ENCODE results near the gene MGRN1. TPM values are rescaled to one million over a fixed set of nuclear protein-coding genes. Genes with fewer than 3 reads are reported as not detected.

MGRN1 gene
- total RNA-seq, 1 donor from 2014 or later = 91.5 TPM

DNA sequence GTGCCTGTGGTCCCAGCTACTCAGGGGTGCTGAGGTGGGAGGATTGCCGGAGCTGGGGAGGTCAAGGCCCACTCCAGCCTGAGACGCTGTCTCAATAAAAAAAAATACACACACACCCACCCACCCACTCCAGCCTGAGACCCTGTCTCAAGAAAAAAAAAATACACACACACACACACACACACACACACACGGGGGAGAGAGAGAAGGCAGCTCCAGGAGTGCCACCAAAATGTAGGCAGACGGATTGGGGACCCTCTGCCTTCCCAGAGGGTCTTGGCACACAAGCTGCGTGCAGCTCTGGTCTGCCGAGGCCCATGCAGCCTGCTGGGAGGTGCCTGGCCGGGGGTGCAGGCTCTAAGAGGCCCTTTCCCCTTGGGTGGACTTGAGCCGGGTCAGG, 62.8 kb downstream of the MGRN1 start:
- no peak overlapping the region for H3K4me2 ChIP-seq (ENCODE audit: low read length)
- no peak for TF ChIP-seq EZH2 (IDR thresholded peaks at IDR 0.05; ENCODE audit: insufficient read depth, low read length)
- TF ChIP-seq CTCF (IDR thresholded peaks at IDR 0.05; ENCODE audit: insufficient read depth, low read depth, low read length) = no peak
- no peaks in the 10 kb centered on the region for H3K4me1 ChIP-seq (ENCODE audit: insufficient read depth, low read length)
- H3K4me3 ChIP-seq (ENCODE audit: insufficient read depth, low read depth, low read length) = no peak overlapping the region
- no peak overlapping the region for H3K27ac ChIP-seq (ENCODE audit: low read depth, low read length)
- H3K9ac ChIP-seq (ENCODE audit: low read length) = no peak overlapping the region
- no peaks in the 10 kb centered on the region for H3K79me2 ChIP-seq (ENCODE audit: insufficient read depth, low read length)
- no peak for FAIRE-seq
- H3K27me3 ChIP-seq (ENCODE audit: insufficient read depth, low read length) = no peaks in the 10 kb centered on the region
- no peaks in the 10 kb centered on the region for H3K4me1 Mint-ChIP-seq (ENCODE audit: low read depth, unreplicated experiment)
- H2AFZ ChIP-seq (ENCODE audit: low read depth, low read length) = no peak overlapping the region
- H3K4me3 Mint-ChIP-seq (ENCODE audit: unreplicated experiment) = no peak overlapping the region
- no peaks in the 10 kb centered on the region for H3K9me3 ChIP-seq (ENCODE audit: insufficient read depth, low read depth, low read length)
- peaks cover 22% of the 10 kb centered on the region for H4K20me1 ChIP-seq (ENCODE audit: insufficient read depth, low read length)
- H3K9me3 Mint-ChIP-seq (ENCODE audit: unreplicated experiment) = no peaks in the 10 kb centered on the region
- no peaks in the 10 kb centered on the region for H3K27me3 Mint-ChIP-seq (ENCODE audit: low read depth, unreplicated experiment)
- H3K36me3 Mint-ChIP-seq (ENCODE audit: low read depth, unreplicated experiment) = peaks cover 5% of the 10 kb centered on the region
- no peaks in the 10 kb centered on the region for H3K36me3 ChIP-seq (ENCODE audit: insufficient read depth, low read length)
- no peak overlapping the region for H3K27ac Mint-ChIP-seq (ENCODE audit: unreplicated experiment)
- no peak for DNase-seq (ENCODE audit: low read depth)

DNA sequence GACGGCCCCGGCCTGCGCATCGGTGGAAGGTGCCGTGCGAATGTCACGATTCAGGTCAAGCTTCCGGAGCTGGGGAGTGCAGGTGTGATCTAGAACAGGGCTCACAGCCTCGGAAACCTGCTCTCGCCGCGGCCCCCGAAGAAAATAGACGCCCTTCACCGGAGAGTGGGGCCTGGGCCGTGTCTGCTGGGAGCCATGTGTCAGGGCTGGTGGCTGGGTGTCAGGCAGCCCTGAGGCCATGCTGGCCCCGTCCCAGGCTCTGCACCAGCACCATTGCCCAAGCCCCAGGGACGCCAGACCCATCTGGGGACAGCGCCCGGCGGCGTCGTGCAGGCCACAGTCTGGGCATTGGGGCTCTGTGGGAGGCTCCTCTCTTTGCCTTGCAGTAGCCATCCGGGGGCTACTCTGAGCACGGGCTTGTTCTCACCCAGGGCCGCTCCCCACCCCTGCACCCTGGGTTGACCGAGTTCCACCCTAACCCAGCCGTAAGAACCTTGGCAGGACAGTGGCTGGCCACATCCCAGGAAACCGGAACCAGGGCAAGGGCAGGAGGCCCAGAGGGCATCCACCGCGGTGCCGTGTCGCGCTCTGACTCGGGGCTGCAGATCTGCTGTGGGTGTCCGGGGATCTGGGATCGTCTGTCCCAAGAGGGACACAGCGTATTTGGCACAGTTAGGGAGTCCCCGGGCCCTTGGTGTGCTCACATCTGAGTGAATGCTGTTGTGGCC, 63.5 kb downstream of the MGRN1 start:
- peaks cover 15% of the 10 kb centered on the region for H4K20me1 ChIP-seq (ENCODE audit: insufficient read depth, low read length)
- Mint-ChIP-seq H3K4me3 (ENCODE audit: unreplicated experiment) (no peak overlapping the region), H3K36me3 (ENCODE audit: low read depth, unreplicated experiment) (peaks cover 5% of the 10 kb centered on the region), H3K27me3 (ENCODE audit: low read depth, unreplicated experiment) (no peaks in the 10 kb centered on the region), H3K27ac (ENCODE audit: unreplicated experiment) (no peak overlapping the region), H3K9me3 (ENCODE audit: unreplicated experiment) (no peaks in the 10 kb centered on the region), H3K4me1 (ENCODE audit: low read depth, unreplicated experiment) (no peaks in the 10 kb centered on the region)
- H3K27me3 ChIP-seq (ENCODE audit: insufficient read depth, low read length) = no peaks in the 10 kb centered on the region
- FAIRE-seq (no peak), DNase-seq (ENCODE audit: low read depth) (no peak)
- H3K79me2 ChIP-seq (ENCODE audit: insufficient read depth, low read length) = no peaks in the 10 kb centered on the region
- H3K9me3 ChIP-seq (ENCODE audit: insufficient read depth, low read depth, low read length) = no peaks in the 10 kb centered on the region
- H3K36me3 ChIP-seq (ENCODE audit: insufficient read depth, low read length) = no peaks in the 10 kb centered on the region
- H3K4me3 ChIP-seq (ENCODE audit: insufficient read depth, low read depth, low read length) = no peak overlapping the region
- no peak overlapping the region for H3K4me2 ChIP-seq (ENCODE audit: low read length)
- H3K4me1 ChIP-seq (ENCODE audit: insufficient read depth, low read length) = peaks cover 4% of the 10 kb centered on the region
- no peak overlapping the region for H2AFZ ChIP-seq (ENCODE audit: low read depth, low read length)
- no peak overlapping the region for H3K9ac ChIP-seq (ENCODE audit: low read length)
- no peak for TF ChIP-seq CTCF (IDR thresholded peaks at IDR 0.05; ENCODE audit: insufficient read depth, low read depth, low read length)
- no peak for TF ChIP-seq EZH2 (IDR thresholded peaks at IDR 0.05; ENCODE audit: insufficient read depth, low read length)
- H3K27ac ChIP-seq (ENCODE audit: low read depth, low read length) = no peak overlapping the region

- DNase-seq (ENCODE audit: low read depth) (no peak), FAIRE-seq (no peak)
- H3K4me3 Mint-ChIP-seq (ENCODE audit: unreplicated experiment) = no peak overlapping the region
Measured at GRCh38 chr16:4688674-4689045, 64.0 kb downstream of the MGRN1 start.

More at GRCh38 chr16:4688674-4689045, 64.0 kb downstream of the MGRN1 start:
- H3K4me1 ChIP-seq (ENCODE audit: insufficient read depth, low read length) = peaks cover 5% of the 10 kb centered on the region
- no peak overlapping the region for H3K27ac Mint-ChIP-seq (ENCODE audit: unreplicated experiment)
- no peaks in the 10 kb centered on the region for H3K9me3 ChIP-seq (ENCODE audit: insufficient read depth, low read depth, low read length)
- H3K36me3 Mint-ChIP-seq (ENCODE audit: low read depth, unreplicated experiment) = peaks cover 5% of the 10 kb centered on the region
- no peak overlapping the region for H2AFZ ChIP-seq (ENCODE audit: low read depth, low read length)
- H3K27me3 Mint-ChIP-seq (ENCODE audit: low read depth, unreplicated experiment) = no peaks in the 10 kb centered on the region
- no peaks in the 10 kb centered on the region for H3K9me3 Mint-ChIP-seq (ENCODE audit: unreplicated experiment)
- peaks cover 1% of the 10 kb centered on the region for H3K79me2 ChIP-seq (ENCODE audit: insufficient read depth, low read length)
- H3K4me2 ChIP-seq (ENCODE audit: low read length) = no peak overlapping the region
- peaks cover 9% of the 10 kb centered on the region for H4K20me1 ChIP-seq (ENCODE audit: insufficient read depth, low read length)
- TF ChIP-seq EZH2 (IDR thresholded peaks at IDR 0.05; ENCODE audit: insufficient read depth, low read length) = no peak
- no peak for TF ChIP-seq CTCF (IDR thresholded peaks at IDR 0.05; ENCODE audit: insufficient read depth, low read depth, low read length)
- H3K9ac ChIP-seq (ENCODE audit: low read length) = no peak overlapping the region
- H3K4me3 ChIP-seq (ENCODE audit: insufficient read depth, low read depth, low read length) = no peak overlapping the region
- H3K4me1 Mint-ChIP-seq (ENCODE audit: low read depth, unreplicated experiment) = no peaks in the 10 kb centered on the region
- H3K27me3 ChIP-seq (ENCODE audit: insufficient read depth, low read length) = no peaks in the 10 kb centered on the region
- H3K27ac ChIP-seq (ENCODE audit: low read depth, low read length) = no peak overlapping the region
- H3K36me3 ChIP-seq (ENCODE audit: insufficient read depth, low read length) = no peaks in the 10 kb centered on the region

All from astrocyte (in vitro differentiated cells and primary cell).